Urothelium cell line (cell line): ENCODE results near the gene MRGPRX2.

Experiments
- DNase-seq: peaks from one replicate; pipeline ENCODE4 v3.0.0; 2011; ENCODE audit warnings: low spot score, mixed read lengths
- FAIRE-seq: peaks from 2 replicates; lab custom pipeline; 2011; peaks lifted over from hg19 to GRCh38; lab: Jason Lieb, UNC

MRGPRX2 gene

DNA sequence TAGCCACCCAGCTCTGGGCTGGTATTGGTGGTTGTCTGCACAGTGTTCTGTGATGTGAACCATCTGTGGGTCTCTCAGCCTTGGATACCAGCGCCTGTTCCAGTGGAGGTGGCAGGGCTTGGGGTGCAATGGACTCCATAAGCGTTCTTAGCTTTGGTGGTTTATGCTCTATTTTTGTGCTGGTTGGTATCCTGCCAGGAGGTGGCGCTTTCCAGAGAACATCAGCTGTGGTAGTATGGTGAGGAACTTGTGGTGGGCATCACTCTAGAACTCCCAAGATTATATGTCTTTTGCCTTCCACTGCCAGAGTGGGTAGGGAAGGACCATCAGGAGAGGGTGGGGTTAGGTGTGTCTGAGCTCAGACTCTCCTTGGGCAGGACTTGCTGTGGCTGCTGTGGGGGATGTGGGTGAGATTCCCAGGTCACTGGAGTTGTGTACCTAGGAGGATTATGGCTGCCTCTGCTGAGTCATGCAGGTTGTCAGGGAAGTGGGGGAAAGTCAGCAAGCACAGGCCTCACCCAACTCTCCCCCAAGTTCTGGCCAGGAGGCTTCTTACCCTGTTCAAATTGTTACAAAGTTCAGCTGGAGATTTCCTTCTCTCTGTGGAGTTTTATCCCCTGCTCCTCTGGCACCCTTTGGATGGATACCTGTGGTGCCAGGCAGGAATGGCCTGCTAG lies 47.2 kb downstream of the MRGPRX2 start:
- DNase-seq = no peak
- no peak for FAIRE-seq

DNA sequence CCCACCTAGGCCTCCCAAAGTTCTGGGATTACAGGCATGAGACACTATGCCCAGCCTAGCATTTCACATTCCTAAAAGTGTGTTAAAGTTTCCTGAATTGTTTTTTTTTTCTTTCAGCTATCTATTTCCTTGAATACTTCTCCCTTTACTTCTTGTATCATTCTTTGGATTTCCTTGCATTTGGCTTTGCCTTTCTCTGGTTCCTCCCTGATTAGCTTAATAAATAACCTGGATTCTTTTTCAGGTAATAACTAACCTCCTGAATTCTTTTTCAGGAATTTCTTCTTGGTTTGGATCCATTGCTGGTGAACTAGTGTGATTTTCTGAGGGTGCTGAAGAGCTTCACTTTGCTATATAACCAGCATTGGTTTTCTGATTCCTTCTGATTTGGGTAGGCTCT lies 47.9 kb downstream of the MRGPRX2 start:
- no peak for FAIRE-seq
- no peak for DNase-seq
